Effector memory CD8-positive, alpha-beta T cell (primary cell): ENCODE results near the gene UBAC2.

Experiments used
- ATAC-seq: fragments of 150-1000 bp; cut with Tn5 transposase; replicated peaks from 2 replicates; pipeline ENCODE4 v1.10.0; 2021; ENCODE audit warnings: mild to moderate bottlenecking, moderate library complexity
- DNase-seq, 3 experiments: peaks; one replicate each; pipeline ENCODE4 v3.0.0; 2021
- H3K27ac Mint-ChIP-seq, 2 donors: one replicate each; pipeline ENCODE4 v1.8.0; 2022; ENCODE audit warnings: mild to moderate bottlenecking in 2 of 2, mixed read lengths in 2 of 2, moderate library complexity in 2 of 2
- H3K27me3 Mint-ChIP-seq, 2 donors: one replicate each; pipeline ENCODE4 v1.8.0; 2022; ENCODE audit warnings: mixed read lengths in 2 of 2
- H3K36me3 Mint-ChIP-seq: one replicate; pipeline ENCODE4 v1.8.0; 2022; ENCODE audit warnings: mild to moderate bottlenecking, moderate library complexity, mixed read lengths; ENCODE audit not compliant: insufficient read depth
- H3K4me1 Mint-ChIP-seq, 2 donors: one replicate each; pipeline ENCODE4 v1.8.0; 2022; ENCODE audit warnings: low read depth in 2 of 2, mixed read lengths in 2 of 2
- H3K4me3 Mint-ChIP-seq, 2 donors: one replicate each; pipeline ENCODE4 v1.8.0; 2022; ENCODE audit warnings: mild to moderate bottlenecking in 2 of 2, mixed read lengths in 2 of 2, moderate library complexity in 2 of 2
- H3K9me3 Mint-ChIP-seq, 2 donors: one replicate each; pipeline ENCODE4 v1.8.0; 2022; ENCODE audit warnings: mixed read lengths in 2 of 2

UBAC2 gene

DNA sequence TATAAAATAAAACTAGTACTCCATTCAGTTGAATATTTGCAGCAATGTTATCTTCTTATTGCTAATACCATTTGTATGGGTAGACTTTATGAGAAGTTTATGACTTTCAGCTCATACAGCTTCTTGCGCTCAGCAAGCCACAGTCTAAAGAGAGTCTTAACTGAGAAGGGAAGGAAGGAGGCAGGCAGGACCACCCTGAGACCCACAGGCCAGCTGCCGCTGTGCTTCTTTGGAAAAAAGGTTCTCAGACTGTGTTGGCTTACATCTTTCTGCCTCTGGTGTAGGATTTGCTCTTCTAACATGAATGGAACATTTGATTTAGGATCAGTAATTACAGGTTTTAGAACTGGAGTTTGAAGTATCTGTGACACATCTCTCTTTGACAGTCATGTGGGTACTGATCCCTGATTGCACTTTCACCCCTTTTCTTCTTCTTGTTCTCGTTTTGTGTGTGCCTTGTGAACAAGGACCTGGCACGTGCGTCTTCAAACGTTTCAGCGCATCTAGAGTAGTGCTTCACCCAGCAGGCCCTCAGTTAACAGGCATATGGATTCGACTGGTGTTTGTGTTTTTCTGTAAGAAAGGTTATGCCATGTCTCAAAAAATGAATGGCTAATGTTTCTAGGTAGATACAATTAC is 64.6 kb downstream of the UBAC2 start:
- H3K27me3 Mint-ChIP-seq = no peaks in the 10 kb centered on the region
- H3K4me3 Mint-ChIP-seq = peak overlapping the region; percentile 21 to 40
- ATAC-seq (no peak), DNase-seq (no peak)
- H3K27ac Mint-ChIP-seq = peak overlapping the region; percentile 70 to 80
- peaks cover 33 to 34% of the 10 kb centered on the region in 2 donors for H3K4me1 Mint-ChIP-seq
- peaks cover 7% of the 10 kb centered on the region for H3K36me3 Mint-ChIP-seq
- no peaks in the 10 kb centered on the region for H3K9me3 Mint-ChIP-seq

DNA sequence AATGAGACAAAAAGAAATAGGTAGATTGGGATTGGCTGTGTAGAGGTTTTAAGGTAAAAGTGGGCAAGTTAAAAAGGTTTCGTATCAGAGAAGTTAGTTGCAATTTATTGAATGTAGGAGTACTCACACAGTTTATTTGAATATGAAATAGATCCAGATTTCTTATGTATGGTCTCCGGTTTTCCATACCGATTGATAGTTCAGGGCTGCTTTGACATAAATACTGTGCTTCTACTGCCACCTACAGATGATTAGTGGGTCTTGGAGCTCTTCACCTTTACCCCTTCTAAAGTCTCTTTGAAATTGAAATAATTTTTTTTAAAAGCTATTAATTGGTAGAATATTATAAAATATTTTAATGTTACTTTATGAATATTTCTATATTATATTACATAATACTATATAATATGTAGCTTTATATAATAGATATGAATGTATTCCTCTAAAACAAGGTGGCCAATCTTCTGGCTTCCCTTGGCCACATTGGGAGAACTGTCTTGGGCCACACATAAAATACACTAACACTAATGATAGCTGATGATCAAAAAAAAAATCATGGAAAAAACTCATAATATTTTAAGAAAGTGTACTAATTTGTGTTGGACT is 65.3 kb downstream of the UBAC2 start:
- Mint-ChIP-seq H3K4me3 (peak overlapping the region; percentile 21 to 40), H3K27ac (peak overlapping the region; percentile 70 to 80), H3K4me1 (peaks cover 32 to 38% of the 10 kb centered on the region in 2 donors), H3K36me3 (peaks cover 7% of the 10 kb centered on the region), H3K27me3 (no peaks in the 10 kb centered on the region), H3K9me3 (no peaks in the 10 kb centered on the region)
- ATAC-seq (peak; percentile 58), DNase-seq (peak in 1 of 3 experiments; percentile 31)

GRCh38 chr13:99266827-99267226 is 66.2 kb downstream of the UBAC2 start:
- Mint-ChIP-seq H3K27me3 (no peaks in the 10 kb centered on the region), H3K4me3 (no peak overlapping the region), H3K36me3 (peaks cover 7% of the 10 kb centered on the region), H3K9me3 (no peaks in the 10 kb centered on the region), H3K27ac (peak overlapping the region in 1 of 2 donors; percentile 42), H3K4me1 (peaks cover 36 to 40% of the 10 kb centered on the region in 2 donors)
- DNase-seq = no peak
- no peak for ATAC-seq

- ATAC-seq (no peak), DNase-seq (no peak)
- H3K4me3 Mint-ChIP-seq = no peak overlapping the region
- H3K36me3 Mint-ChIP-seq = peaks cover 12% of the 10 kb centered on the region
- peaks cover 42 to 48% of the 10 kb centered on the region in 2 donors for H3K4me1 Mint-ChIP-seq
- H3K27ac Mint-ChIP-seq = peak overlapping the region in 1 of 2 donors; percentile 51
- peaks cover 0 to 2% of the 10 kb centered on the region in 2 donors for H3K9me3 Mint-ChIP-seq
- H3K27me3 Mint-ChIP-seq = no peaks in the 10 kb centered on the region
Measured at GRCh38 chr13:99267927-99268326, 67.3 kb downstream of the UBAC2 start.

DNA sequence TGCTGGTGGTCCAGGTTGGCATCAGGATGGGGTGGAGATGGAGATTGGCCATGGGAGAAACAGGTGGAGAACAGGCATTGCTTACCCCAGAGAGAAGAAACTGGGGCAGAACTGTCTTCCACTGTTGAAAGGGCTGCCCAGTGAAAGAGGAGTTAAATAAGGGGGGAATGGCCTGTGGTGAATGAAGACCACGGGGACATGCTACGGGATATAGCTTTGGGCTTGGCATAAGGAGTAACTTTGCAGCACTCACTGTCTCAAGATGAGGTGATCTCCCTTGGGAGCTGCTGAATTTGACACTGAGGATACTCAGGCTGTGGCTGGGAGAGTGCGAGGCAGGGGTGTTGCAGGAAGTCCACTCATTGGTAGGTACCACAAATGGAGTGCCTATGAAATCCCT is 68.2 kb downstream of the UBAC2 start:
- H3K4me3 Mint-ChIP-seq = no peak overlapping the region
- peaks cover 0 to 2% of the 10 kb centered on the region in 2 donors for H3K9me3 Mint-ChIP-seq
- ATAC-seq (no peak), DNase-seq (no peak)
- H3K27ac Mint-ChIP-seq = peak overlapping the region; percentile 21 to 51
- no peaks in the 10 kb centered on the region for H3K27me3 Mint-ChIP-seq
- H3K4me1 Mint-ChIP-seq = peaks cover 43 to 48% of the 10 kb centered on the region in 2 donors
- H3K36me3 Mint-ChIP-seq = peaks cover 21% of the 10 kb centered on the region

- DNase-seq = no peak
- Mint-ChIP-seq H3K4me3 (no peak overlapping the region), H3K9me3 (peaks cover 0 to 2% of the 10 kb centered on the region in 2 donors), H3K27ac (peak overlapping the region in 1 of 2 donors; percentile 98), H3K36me3 (peaks cover 21% of the 10 kb centered on the region), H3K27me3 (no peaks in the 10 kb centered on the region), H3K4me1 (peaks cover 41 to 50% of the 10 kb centered on the region in 2 donors)
- ATAC-seq = peak; percentile 50
Measured at GRCh38 chr13:99269627-99270241, 69.1 kb downstream of the UBAC2 start.

DNA sequence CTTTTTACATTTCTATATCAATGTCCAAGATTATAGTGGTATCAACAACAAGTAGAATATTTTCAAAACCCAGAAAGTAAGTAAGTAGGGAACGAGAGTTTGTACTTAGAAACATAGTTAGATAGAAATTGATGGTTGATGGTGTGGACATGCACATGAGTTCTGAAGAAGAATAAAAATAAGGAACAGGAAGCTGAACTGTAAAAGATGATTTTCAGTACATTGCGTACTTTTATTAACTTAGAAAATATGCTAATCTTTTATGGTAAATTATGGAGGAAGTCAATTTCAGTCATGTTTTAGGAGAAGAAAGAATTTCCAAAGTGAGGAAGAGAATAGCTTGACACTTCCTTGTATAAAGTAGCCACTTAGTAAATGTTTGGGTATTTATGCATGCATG is 69.9 kb downstream of the UBAC2 start:
- Mint-ChIP-seq H3K36me3 (peaks cover 24% of the 10 kb centered on the region), H3K9me3 (peaks cover 0 to 2% of the 10 kb centered on the region in 2 donors), H3K4me3 (no peak overlapping the region), H3K27me3 (no peaks in the 10 kb centered on the region), H3K4me1 (peaks cover 41 to 52% of the 10 kb centered on the region in 2 donors), H3K27ac (peak overlapping the region in 1 of 2 donors; percentile 98)
- ATAC-seq = no peak
- no peak for DNase-seq

GRCh38 chr13:99271249-99271648 is 70.6 kb downstream of the UBAC2 start:
- ATAC-seq = no peak
- peak overlapping the region; percentile 96 to 98 for H3K27ac Mint-ChIP-seq
- H3K36me3 Mint-ChIP-seq = peaks cover 24% of the 10 kb centered on the region
- H3K9me3 Mint-ChIP-seq = peaks cover 0 to 2% of the 10 kb centered on the region in 2 donors
- DNase-seq = no peak
- H3K4me3 Mint-ChIP-seq = peak overlapping the region in 1 of 2 donors; percentile 47
- H3K27me3 Mint-ChIP-seq = no peaks in the 10 kb centered on the region
- peaks cover 44 to 55% of the 10 kb centered on the region in 2 donors for H3K4me1 Mint-ChIP-seq

DNA sequence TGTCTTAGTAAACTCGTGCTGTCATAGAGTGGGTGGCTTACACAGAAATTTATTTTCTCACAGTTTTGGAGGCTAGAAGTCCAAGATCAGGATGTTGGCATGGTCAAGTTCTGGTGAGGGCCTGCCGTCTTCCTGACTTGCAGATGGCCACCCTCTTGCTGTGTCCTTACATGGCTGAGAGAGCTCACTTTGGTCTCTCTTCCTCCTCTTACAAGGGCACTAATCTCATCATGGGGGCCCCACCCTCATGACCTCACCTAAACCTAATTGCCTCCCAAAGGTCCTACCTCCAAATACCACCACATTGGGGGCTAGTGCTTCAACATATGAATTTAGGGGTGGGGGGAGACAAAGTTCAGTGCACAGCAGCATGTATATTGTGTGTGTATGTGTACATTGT is 71.8 kb downstream of the UBAC2 start:
- Mint-ChIP-seq H3K27ac (peak overlapping the region; percentile 96 to 98), H3K4me3 (peak overlapping the region; percentile 56 to 64)

DNA sequence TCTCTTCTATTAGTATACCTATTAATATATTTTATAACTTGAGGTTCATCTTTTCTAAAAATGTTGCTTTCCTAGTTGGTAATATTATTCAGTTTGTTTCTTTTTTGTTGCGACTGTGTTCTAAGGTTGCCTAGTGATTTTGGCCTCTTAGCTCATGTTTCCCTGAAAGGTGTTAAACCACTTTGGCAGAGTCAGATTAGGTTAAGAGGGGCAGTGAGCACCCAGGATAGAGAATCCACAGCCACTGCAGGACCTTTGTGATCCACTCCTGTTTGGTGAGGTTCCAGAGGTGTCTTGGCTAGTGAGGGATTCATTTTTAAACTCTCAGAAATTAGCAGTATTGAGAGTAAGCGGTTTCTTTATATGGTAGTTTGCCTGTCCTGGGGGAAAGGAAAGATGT is 72.5 kb downstream of the UBAC2 start:
- peaks cover 55 to 72% of the 10 kb centered on the region in 2 donors for H3K4me1 Mint-ChIP-seq
- peak overlapping the region; percentile 56 to 64 for H3K4me3 Mint-ChIP-seq
- no peaks in the 10 kb centered on the region for H3K27me3 Mint-ChIP-seq
- H3K9me3 Mint-ChIP-seq = peaks cover 0 to 2% of the 10 kb centered on the region in 2 donors
- H3K36me3 Mint-ChIP-seq = peaks cover 24% of the 10 kb centered on the region
- DNase-seq (peak; percentile 42 to 53 (median 45)), ATAC-seq (peak; percentile 85)
- peak overlapping the region; percentile 96 to 98 for H3K27ac Mint-ChIP-seq

More for the DNA sequence above, 71.8 kb downstream of the UBAC2 start:
- Mint-ChIP-seq H3K9me3 (peaks cover 0 to 2% of the 10 kb centered on the region in 2 donors), H3K4me1 (peaks cover 49 to 66% of the 10 kb centered on the region in 2 donors), H3K36me3 (peaks cover 24% of the 10 kb centered on the region), H3K27me3 (no peaks in the 10 kb centered on the region)
- DNase-seq (no peak), ATAC-seq (no peak)

DNA sequence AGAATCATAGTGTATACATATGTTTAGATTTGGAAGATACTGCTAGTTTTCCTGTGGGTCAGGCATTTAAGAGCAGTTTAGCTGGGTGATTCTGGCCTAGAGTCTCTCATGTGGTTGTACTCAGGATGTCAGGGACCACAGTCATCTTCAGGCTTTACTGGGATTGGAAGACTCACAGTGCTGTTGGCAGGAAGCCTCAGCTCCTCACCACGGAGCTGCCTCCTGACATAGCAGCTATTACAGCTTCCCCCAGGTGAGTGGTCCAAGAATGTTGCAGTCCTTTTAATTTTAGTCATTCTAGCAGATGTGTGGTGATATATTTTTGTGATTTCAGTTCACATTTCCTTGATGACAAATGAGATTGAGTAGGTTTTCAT is 74.4 kb downstream of the UBAC2 start:
- ATAC-seq = peak; percentile 67
- H3K4me1 Mint-ChIP-seq = peaks cover 68 to 92% of the 10 kb centered on the region in 2 donors

DNA sequence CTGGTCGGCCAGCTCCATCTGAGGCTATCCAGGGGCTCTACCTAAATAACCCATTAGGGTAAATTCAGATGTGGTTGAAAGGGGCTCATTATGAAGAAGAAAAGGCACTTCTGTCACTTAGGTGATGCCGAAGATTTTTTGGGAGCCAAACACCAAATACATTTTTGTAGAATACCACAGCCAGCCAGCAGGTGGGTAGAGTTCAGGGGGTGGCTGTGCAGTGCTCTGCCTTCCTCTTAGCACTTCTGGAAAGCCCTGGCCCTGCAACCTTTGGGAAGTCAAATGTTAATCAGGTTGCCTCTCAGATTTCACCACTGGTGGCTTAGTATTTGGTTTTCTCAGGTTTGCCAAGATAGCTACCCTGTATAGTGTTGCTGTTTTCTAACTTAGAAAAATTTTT is 76.1 kb downstream of the UBAC2 start:
- DNase-seq = no peak
- no peak for ATAC-seq
- Mint-ChIP-seq H3K27me3 (no peaks in the 10 kb centered on the region), H3K4me1 (peaks cover 74 to 91% of the 10 kb centered on the region in 2 donors), H3K4me3 (peak overlapping the region; percentile 25 to 34), H3K27ac (peak overlapping the region; percentile 49 to 96), H3K36me3 (peaks cover 32% of the 10 kb centered on the region), H3K9me3 (peaks cover 0 to 2% of the 10 kb centered on the region in 2 donors)

More for the DNA sequence above, 74.4 kb downstream of the UBAC2 start:
- H3K9me3 Mint-ChIP-seq = peaks cover 0 to 2% of the 10 kb centered on the region in 2 donors
- no peaks in the 10 kb centered on the region for H3K27me3 Mint-ChIP-seq
- peak in 2 of 3 experiments; percentile 24 to 29 for DNase-seq
- peaks cover 24% of the 10 kb centered on the region for H3K36me3 Mint-ChIP-seq
- H3K4me3 Mint-ChIP-seq = peak overlapping the region; percentile 58 to 64
- H3K27ac Mint-ChIP-seq = peak overlapping the region; percentile 96 to 98

GRCh38 chr13:99277629-99278028 is 77.0 kb downstream of the UBAC2 start:
- peak overlapping the region in 1 of 2 donors; percentile 10 for H3K4me3 Mint-ChIP-seq
- H3K9me3 Mint-ChIP-seq = peaks cover 0 to 2% of the 10 kb centered on the region in 2 donors
- H3K27ac Mint-ChIP-seq = peak overlapping the region; percentile 65 to 99
- peaks cover 37% of the 10 kb centered on the region for H3K36me3 Mint-ChIP-seq
- H3K27me3 Mint-ChIP-seq = no peaks in the 10 kb centered on the region
- DNase-seq = no peak
- H3K4me1 Mint-ChIP-seq = peaks cover 75 to 94% of the 10 kb centered on the region in 2 donors
- ATAC-seq = no peak
